Common myeloid progenitor, CD34-positive (primary cell): ENCODE measurements around the gene PDK3.

Experiments
- CTCF ChIA-PET: fragments of 350-600 bp; sonication (Branson Sonifier 250); formaldehyde crosslinking; loops from one replicate; lab custom pipeline; 2021; ENCODE audit warnings: antibody characterized with exemption; lab: Charles Lee
- POLR2A ChIA-PET: fragments of 350-600 bp; sonication (Branson Sonifier 250); formaldehyde crosslinking; loops from one replicate; lab custom pipeline; 2021; ENCODE audit warnings: antibody characterized with exemption; lab: Charles Lee
- DNase-seq, 3 donors: peaks; one replicate each; pipeline versions ENCODE4 v3.0.0 to v3.0.0-alpha.2; 2013
- H3K27ac ChIP-seq, 2 experiments: 1 replicate in 1 of 2; 2 replicates in 1 of 2; pipeline ENCODE4 v1.7.0; 2013; ENCODE audit warnings: inconsistent platforms in 2 of 2, low read length in 2 of 2, mild to moderate bottlenecking in 2 of 2, low read depth in 1 of 2, moderate library complexity in 1 of 2; ENCODE audit not compliant: severe bottlenecking in 2 of 2, insufficient read depth in 1 of 2, poor library complexity in 1 of 2
- H3K27me3 ChIP-seq, 5 experiments: replicated peaks in 2 of 5; 1 replicate in 3 of 5; 2 replicates in 2 of 5; pipeline versions ENCODE4 v1.6.1 to v1.7.0; 2013; ENCODE audit warnings: low read length in 4 of 5, mild to moderate bottlenecking in 2 of 5, moderate library complexity in 2 of 5, inconsistent platforms in 1 of 5; ENCODE audit not compliant: insufficient read depth in 5 of 5, control insufficient read depth in 4 of 5
- H3K36me3 ChIP-seq, 4 experiments: 1 replicate in 2 of 4; 2 replicates in 2 of 4; pipeline versions ENCODE4 v1.6.1 to v1.7.0; 2013; ENCODE audit warnings: low read length in 3 of 4, control low read depth in 1 of 4, mild to moderate bottlenecking in 1 of 4; ENCODE audit not compliant: control insufficient read depth in 4 of 4, insufficient read depth in 4 of 4
- H3K4me1 ChIP-seq, 4 experiments: 1 replicate in 3 of 4; 2 replicates in 1 of 4; pipeline versions ENCODE4 v1.6.1 to v1.7.1; 2013; ENCODE audit warnings: low read length in 3 of 4, mild to moderate bottlenecking in 3 of 4, control low read depth in 1 of 4, inconsistent platforms in 1 of 4, moderate library complexity in 1 of 4; ENCODE audit not compliant: control insufficient read depth in 4 of 4, insufficient read depth in 4 of 4; ENCODE audit errors: control extremely low read depth in 1 of 4
- H3K4me3 ChIP-seq, 7 experiments: 1 replicate in 4 of 7; 2 replicates in 3 of 7; pipeline versions ENCODE4 v1.5.1 to v1.7.0; 2013; ENCODE audit warnings: mild to moderate bottlenecking in 7 of 7, low read length in 6 of 7, moderate library complexity in 6 of 7, inconsistent platforms in 2 of 7, low read depth in 2 of 7, control low read depth in 1 of 7; ENCODE audit not compliant: insufficient read depth in 4 of 7, control insufficient read depth in 1 of 7; ENCODE audit errors: extremely low read depth in 1 of 7
- H3K9me3 ChIP-seq, 5 experiments: 1 replicate in 4 of 5; 2 replicates in 1 of 5; pipeline versions ENCODE4 v1.6.1 to v1.7.1; 2013; ENCODE audit warnings: low read length in 4 of 5, mild to moderate bottlenecking in 2 of 5, inconsistent platforms in 1 of 5, low read depth in 1 of 5, moderate library complexity in 1 of 5; ENCODE audit not compliant: control insufficient read depth in 4 of 5, insufficient read depth in 2 of 5; ENCODE audit errors: control extremely low read depth in 1 of 5
- WGBS: methylation state at CpG from one replicate; pipeline ENCODE4 v1.1.5; 2013; ENCODE audit not compliant: insufficient coverage; 5-methylcytosine and 5-hydroxymethylcytosine counted together

The PDK3 gene

DNA sequence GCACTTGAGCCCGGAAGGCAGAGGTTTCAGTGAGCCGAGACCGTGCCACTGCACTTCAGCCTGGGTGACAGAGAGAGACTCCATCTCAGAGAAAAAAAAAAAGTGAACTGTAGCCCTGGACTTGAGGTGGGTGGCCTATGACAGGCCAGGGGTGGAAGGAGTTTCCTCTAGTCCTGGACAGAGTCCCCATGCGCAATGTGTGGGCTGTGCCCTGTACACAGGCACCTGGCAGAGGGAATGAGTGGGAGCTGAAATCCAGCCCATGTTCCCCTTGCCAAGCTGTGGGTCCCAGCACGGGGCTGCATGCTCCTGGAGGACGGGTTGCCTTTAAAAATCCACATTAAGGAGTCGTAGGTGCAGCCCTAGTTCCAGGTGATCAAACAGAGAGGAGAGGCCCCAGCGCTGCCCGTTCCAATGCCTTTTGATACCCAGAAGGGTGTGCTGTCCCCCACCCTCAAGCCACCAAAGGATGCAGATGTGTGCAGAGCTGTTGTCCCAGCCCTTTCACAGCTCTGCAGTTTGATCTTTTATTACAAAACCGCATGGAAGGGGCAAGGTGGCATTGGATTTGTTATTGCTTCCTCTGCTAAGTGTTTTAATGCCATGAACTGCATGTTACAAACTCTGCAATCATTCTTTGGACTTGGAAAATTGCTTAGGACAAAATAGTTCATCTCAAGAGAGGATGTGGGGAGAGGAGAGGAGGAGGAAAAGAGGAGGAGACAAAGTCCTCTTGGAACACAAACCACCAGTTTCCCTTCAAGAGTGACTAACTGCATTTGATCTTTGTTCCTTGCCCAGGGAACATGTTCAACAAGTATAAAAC lies 38.0 kb upstream of the PDK3 start:
- Histone ChIP-seq H3K4me1 (peaks cover 0 to 1% (median 0%) of the 10 kb centered on the region in 4 experiments), H3K27ac (no peak overlapping the region), H3K36me3 (no peaks in the 10 kb centered on the region), H3K9me3 (peaks cover 0 to 3% (median 0%) of the 10 kb centered on the region in 5 experiments), H3K4me3 (no peak overlapping the region), H3K27me3 (peaks cover 0 to 3% (median 0%) of the 10 kb centered on the region in 5 experiments)
- ChIA-PET POLR2A (no interaction called here), CTCF (no interaction called here)
- 66% methylated on average over 7 of the region's 10 CpGs for WGBS
- DNase-seq: peak in 2 of 3 donors; percentile 3 to 9

DNA sequence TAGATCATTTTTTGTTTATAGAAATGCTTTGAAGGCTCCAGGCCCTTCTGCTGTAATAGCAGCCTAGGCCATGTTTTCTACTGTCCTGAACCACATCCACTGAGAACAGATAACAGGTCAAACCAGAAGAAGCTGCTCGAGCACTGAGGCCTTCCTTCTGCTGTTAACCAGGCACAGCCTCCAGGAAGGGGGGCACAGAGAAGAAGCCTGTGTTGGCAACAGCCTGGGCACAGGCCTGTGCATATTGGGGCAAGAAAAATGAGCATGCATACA lies 37.4 kb upstream of the PDK3 start:
- peaks cover 0 to 3% (median 0%) of the 10 kb centered on the region in 5 experiments for H3K9me3 ChIP-seq
- no peak overlapping the region for H3K27ac ChIP-seq
- peaks cover 0 to 1% (median 0%) of the 10 kb centered on the region in 4 experiments for H3K4me1 ChIP-seq
- no peak overlapping the region for H3K4me3 ChIP-seq
- WGBS: 78% methylated on average over 1 of the region's 1 CpG
- CTCF ChIA-PET: no interaction called here
- H3K27me3 ChIP-seq: peaks cover 0 to 3% (median 0%) of the 10 kb centered on the region in 5 experiments
- no peak for DNase-seq
- POLR2A ChIA-PET: no interaction called here
- no peaks in the 10 kb centered on the region for H3K36me3 ChIP-seq

DNA sequence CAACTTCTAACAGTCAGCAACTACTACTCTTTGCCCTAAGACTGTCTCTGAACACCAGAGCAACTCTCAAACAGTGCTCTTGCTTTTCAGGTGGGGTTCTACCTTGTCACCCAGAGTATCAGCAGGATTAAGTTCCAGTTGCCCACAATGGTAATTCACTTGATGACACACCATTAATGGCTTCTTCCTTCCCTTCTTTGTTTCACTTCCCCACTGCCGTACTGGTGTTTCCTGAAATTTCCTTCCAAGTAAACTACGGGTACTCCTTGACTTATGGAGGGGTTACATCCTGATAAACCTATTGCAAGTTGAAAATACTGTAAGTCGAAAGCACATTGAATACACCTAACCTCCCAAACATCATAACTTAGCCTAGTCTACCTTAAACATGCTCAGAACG lies 36.6 kb upstream of the PDK3 start:
- ChIA-PET CTCF (no interaction called here), POLR2A (no interaction called here)
- Histone ChIP-seq H3K4me3 (no peak overlapping the region), H3K9me3 (peaks cover 0 to 3% (median 0%) of the 10 kb centered on the region in 5 experiments), H3K27ac (no peak overlapping the region), H3K4me1 (peaks cover 0 to 1% (median 0%) of the 10 kb centered on the region in 4 experiments), H3K27me3 (peaks cover 0 to 3% (median 0%) of the 10 kb centered on the region in 5 experiments), H3K36me3 (no peaks in the 10 kb centered on the region)
- 43% methylated on average over 1 of the region's 4 CpGs for WGBS
- no peak for DNase-seq

DNA sequence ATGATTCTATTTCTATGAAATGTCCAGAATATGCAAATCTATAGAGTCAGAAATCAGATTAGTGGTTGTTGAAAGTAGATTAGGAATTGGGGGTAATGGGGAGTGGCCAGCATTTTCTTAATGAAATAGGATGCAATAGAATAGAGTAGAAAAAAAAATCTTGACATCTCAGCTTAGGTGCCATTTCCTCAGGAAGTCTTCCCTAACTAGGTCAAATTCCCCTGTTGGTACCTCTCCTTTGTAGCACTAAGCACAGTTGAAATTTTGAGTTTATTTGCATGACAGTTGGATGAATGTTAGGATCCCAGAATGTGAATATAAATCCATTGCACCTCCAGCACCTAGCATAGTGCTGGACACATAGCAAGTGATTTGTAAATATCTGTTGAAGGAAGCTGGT lies 30.0 kb upstream of the PDK3 start:
- ChIA-PET POLR2A (no interaction called here), CTCF (no interaction called here)
- Histone ChIP-seq H3K36me3 (no peaks in the 10 kb centered on the region), H3K4me3 (no peak overlapping the region), H3K9me3 (no peaks in the 10 kb centered on the region), H3K27me3 (peaks cover 0 to 2% (median 0%) of the 10 kb centered on the region in 5 experiments), H3K27ac (no peak overlapping the region), H3K4me1 (no peaks in the 10 kb centered on the region)
- DNase-seq: no peak

DNA sequence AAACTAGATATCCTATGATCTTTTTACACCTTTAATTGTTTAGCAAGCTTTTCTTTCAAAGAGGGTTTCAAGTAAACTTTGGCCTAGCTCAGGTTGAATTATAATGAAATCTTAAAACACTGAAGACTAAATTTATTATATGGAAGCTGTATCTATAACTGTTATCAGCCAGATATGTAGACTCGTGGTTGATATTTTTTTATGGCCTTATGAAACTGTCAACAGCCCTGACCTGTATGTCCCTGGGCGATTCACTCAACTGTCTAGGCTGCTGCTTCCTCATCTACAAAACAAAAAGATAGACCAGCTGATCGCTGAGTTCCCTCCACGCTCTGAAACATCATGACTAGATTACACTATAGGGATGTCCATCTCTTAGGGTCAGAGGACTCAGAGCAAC lies 21.2 kb upstream of the PDK3 start:
- H3K9me3 ChIP-seq: no peaks in the 10 kb centered on the region
- no peak for DNase-seq
- no peak overlapping the region for H3K27ac ChIP-seq
- POLR2A ChIA-PET: no interaction called here
- H3K4me3 ChIP-seq: no peak overlapping the region
- H3K27me3 ChIP-seq: no peaks in the 10 kb centered on the region
- no peaks in the 10 kb centered on the region for H3K36me3 ChIP-seq
- H3K4me1 ChIP-seq: no peaks in the 10 kb centered on the region
- 56% methylated on average over 2 of the region's 4 CpGs for WGBS
- CTCF ChIA-PET: interaction anchor here (1.2 kb wide), 1 partner anchor 54 kb away, joined by 3 read pairs; no protein-coding TSS in a partner anchor

DNA sequence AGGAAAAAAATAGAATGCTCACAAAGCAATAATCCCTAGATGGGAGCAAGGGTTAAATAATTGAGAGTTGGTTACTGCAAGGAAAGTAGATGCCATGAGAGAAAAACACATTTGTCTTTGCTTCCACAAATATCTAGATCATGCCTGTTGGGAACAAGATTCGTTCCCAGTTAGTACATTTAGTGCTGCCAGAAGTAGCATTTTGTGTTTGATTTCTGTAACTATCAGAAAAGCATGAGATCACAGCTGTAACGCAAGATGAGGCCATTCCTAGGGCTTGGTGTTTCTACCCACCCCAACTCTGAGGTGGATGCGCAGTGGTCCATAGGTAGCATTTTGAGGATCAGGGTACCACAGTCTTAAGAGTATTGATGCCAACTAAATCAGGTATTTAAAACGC lies 20.4 kb upstream of the PDK3 start:
- no peaks in the 10 kb centered on the region for H3K4me1 ChIP-seq
- H3K27ac ChIP-seq: no peak overlapping the region
- ChIA-PET CTCF (interaction anchor here (0.6 to 1.2 kb wide), 2 partner anchors 21 to 53 kb away, joined by 3 read pairs; no protein-coding TSS in a partner anchor), POLR2A (no interaction called here)
- DNase-seq: no peak
- H3K27me3 ChIP-seq: peaks cover 0 to 4% (median 0%) of the 10 kb centered on the region in 5 experiments
- no peaks in the 10 kb centered on the region for H3K9me3 ChIP-seq
- 85% methylated on average over 4 of the region's 4 CpGs for WGBS
- no peak overlapping the region for H3K4me3 ChIP-seq
- H3K36me3 ChIP-seq: no peaks in the 10 kb centered on the region

DNA sequence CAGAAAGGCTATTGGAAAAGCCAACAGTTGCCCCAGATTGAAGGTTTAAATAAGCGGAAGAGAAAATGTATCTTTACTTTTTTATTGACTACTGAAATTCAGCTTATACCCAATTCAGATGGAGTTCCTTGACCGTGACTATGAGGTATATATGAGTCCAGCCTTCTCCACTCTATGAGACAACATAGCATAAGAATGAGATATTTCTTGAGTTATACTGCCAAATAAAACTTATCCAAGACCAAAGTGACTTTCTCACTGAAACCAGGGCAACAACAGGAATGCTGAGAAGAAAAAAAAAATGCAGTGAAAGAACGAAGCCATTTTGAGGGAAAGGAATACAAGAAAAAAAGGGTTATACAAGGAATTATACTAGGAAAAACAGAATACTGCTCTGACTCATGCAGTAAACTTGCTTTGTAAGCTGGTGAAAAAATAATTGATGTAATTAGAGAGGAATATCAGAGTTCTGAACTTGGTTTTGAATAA lies 16.3 kb upstream of the PDK3 start:
- Histone ChIP-seq H3K4me3 (no peak overlapping the region), H3K9me3 (peaks cover 0 to 3% (median 0%) of the 10 kb centered on the region in 5 experiments), H3K36me3 (no peaks in the 10 kb centered on the region), H3K27ac (no peak overlapping the region), H3K27me3 (peaks cover 0 to 4% (median 0%) of the 10 kb centered on the region in 5 experiments), H3K4me1 (no peaks in the 10 kb centered on the region)
- ChIA-PET POLR2A (no interaction called here), CTCF (no interaction called here)
- no CpG with 5 or more reads among the region's 3 CpGs for WGBS
- DNase-seq: no peak
